Upper lobe of left lung (tissue), 4 donors: ENCODE results near the gene KIAA1549.

Experiments
- POLR2A ChIP-seq, 4 donors: fragments of 450-650 bp; IDR thresholded peaks; one replicate each; pipeline ENCODE4 v1.5.1; 2016 to 2017; ENCODE audit warnings: antibody characterized with exemption in 4 of 4, mild to moderate bottlenecking in 2 of 4
- POLR2AphosphoS5 ChIP-seq, 2 donors: sonication (generic); formaldehyde crosslinking; IDR thresholded peaks; one replicate each; pipeline ENCODE4 v1.5.1; 2017; ENCODE audit warnings: antibody characterized with exemption in 2 of 2
- TF ChIP-seq, protein P1 (sequence below), 6 experiments: fragments of 450-650 bp in 4 of 6; fragments of 200-600 bp in 2 of 6; sonication (generic) in 2 of 6; IDR thresholded peaks; one replicate each; pipeline ENCODE4 v1.5.1; 2016 to 2019; ENCODE audit warnings: antibody characterized with exemption in 6 of 6

DNA sequence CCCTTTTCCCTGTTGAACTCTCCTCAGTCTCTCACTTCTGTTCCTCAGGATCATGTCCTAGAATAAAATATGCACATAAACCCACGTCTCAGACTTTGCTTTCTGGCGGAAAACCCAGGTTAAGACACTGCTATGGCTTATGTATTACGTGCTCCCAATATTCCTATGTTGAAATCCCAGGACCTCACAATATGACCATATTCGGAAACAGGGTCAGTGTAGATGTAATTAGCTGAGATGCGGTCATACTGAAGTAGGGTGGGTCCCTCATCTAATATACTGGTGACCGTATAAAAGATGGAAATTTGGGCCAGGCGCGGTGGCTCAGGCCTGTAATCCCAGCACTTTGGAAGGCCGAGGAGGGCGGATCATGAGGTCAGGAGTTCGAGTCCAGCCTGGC is 59.9 kb downstream of the KIAA1549 start:
- TF ChIP-seq POLR2A (IDR thresholded peaks at IDR 0.05) (no peak), POLR2AphosphoS5 (IDR thresholded peaks at IDR 0.05) (no peak)
- TF ChIP-seq, protein P1, sequence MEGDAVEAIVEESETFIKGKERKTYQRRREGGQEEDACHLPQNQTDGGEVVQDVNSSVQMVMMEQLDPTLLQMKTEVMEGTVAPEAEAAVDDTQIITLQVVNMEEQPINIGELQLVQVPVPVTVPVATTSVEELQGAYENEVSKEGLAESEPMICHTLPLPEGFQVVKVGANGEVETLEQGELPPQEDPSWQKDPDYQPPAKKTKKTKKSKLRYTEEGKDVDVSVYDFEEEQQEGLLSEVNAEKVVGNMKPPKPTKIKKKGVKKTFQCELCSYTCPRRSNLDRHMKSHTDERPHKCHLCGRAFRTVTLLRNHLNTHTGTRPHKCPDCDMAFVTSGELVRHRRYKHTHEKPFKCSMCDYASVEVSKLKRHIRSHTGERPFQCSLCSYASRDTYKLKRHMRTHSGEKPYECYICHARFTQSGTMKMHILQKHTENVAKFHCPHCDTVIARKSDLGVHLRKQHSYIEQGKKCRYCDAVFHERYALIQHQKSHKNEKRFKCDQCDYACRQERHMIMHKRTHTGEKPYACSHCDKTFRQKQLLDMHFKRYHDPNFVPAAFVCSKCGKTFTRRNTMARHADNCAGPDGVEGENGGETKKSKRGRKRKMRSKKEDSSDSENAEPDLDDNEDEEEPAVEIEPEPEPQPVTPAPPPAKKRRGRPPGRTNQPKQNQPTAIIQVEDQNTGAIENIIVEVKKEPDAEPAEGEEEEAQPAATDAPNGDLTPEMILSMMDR (IDR thresholded peaks at IDR 0.05) = no peak
